ENCODE measurements around the gene LRP1B.

Gene LRP1B

DNA sequence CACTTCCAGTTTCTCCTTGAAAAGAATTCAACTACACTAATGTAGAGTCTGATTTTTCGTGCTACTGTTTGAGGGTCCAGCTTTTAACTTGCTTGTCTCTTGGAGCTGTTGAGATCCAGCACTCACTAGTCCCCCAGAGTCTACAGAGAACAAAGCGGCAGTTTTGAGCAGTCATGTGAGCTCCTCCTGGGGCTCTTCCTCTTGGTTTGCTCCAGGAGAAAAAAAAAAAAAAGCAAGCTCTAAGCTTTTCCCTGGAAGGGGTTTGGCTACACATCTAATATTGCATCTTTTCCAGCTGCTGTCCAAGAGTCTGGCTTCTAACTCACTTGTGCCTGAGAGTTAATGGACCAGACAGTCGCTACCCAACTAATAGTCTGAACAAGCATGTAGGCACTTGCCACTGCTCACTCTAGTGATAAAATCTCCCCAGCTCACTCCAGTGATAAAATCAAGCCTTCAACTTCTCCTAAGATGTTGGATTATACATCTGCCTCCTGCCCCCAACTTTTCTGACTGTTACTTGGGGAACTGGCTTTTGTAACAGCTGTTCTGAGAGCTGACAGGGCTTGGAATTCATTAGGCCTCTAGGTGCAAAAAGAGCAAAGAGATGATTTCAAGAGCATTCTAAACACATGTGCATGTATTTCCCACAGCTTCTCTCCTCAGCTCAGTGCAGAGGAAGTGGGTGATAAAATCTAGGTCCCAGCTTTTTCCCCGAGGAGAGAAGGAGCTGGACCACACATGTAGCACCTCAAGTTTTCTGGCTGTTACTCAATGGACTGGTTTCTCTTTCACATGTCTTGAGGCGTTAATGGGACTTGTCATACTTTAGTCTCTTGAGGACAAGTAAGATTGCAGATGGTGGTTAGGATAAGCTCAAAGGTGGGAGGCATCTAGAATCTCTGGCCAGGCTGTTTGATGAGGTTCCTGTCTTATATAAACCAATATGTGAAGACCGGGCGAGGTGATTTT lies 750.5 kb downstream of the LRP1B start:
- H3K27ac ChIP-seq, result no peak overlapping the region
- no peak for TF ChIP-seq CTCF (conservative IDR thresholded peaks at IDR 0.05)

DNA sequence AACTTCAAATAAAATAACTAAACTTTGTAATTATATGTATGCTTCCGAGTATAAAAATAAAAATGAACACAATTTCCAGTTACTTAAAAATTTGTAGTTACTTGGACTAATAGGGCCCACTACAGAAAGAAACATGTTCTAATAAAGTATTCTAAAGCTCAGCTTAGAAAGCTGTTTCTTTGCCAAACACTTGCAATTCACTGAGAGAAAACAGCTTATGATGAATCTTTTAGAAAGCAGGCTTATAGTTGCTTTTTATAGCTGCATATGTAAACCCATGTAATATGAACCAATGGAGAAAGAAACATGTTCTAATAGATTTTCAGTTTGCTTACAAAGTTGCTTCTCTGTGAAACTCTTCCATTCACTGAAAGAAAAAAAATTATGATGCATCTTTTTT lies 766.0 kb downstream of the LRP1B start:
- TF ChIP-seq CTCF (conservative IDR thresholded peaks at IDR 0.05), result no peak
- no peak overlapping the region for H3K27ac ChIP-seq

- no peak overlapping the region for H3K27ac ChIP-seq
- no peak for TF ChIP-seq CTCF (conservative IDR thresholded peaks at IDR 0.05)
Observed at GRCh38 chr2:141362311-141362710, 768.5 kb downstream of the LRP1B start.

GRCh38 chr2:141348481-141348880 lies 782.3 kb downstream of the LRP1B start:
- no peak for TF ChIP-seq CTCF (conservative IDR thresholded peaks at IDR 0.05)
- H3K27ac ChIP-seq, result no peak overlapping the region

GRCh38 chr2:141341444-141341843 lies 789.4 kb downstream of the LRP1B start:
- TF ChIP-seq CTCF (conservative IDR thresholded peaks at IDR 0.05), result no peak
- H3K27ac ChIP-seq, result no peak overlapping the region

GRCh38 chr2:141331127-141331526 lies 799.7 kb downstream of the LRP1B start:
- TF ChIP-seq CTCF (conservative IDR thresholded peaks at IDR 0.05), result no peak
- H3K27ac ChIP-seq, result no peak overlapping the region

DNA sequence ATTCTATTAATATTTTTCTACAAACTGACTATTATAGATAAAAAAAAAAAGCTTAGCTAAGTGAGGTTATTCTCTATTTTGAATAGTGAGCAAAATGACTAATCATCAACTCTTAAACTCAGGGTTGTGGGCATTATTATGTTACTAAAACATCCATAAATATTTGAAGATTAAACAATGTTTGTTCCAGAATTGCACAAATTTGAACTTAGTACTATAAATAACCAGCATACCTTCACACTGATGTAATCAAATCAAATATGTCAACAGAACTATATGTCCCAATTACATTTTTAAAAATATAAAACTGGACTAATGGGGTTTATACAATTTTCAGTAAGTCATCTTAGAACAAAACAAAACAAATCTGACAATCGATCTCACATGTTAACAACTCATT lies 800.9 kb downstream of the LRP1B start:
- H3K27ac ChIP-seq, result no peak overlapping the region
- TF ChIP-seq CTCF (conservative IDR thresholded peaks at IDR 0.05), result no peak
